NCI-H82 treated with DMSO at 0.1 percent for 48 hours (cell line): Measurements from ENCODE around the gene S100A14.
A peak's percentile ranks its signal among the peaks of the same experiment; 100 is the strongest.

ENCODE experiments used
- DNase-seq: peaks from one replicate; lab custom pipeline; 2025; ENCODE audit not compliant: unreplicated experiment; lab: John Stamatoyannopoulos, UW

Gene S100A14

DNA sequence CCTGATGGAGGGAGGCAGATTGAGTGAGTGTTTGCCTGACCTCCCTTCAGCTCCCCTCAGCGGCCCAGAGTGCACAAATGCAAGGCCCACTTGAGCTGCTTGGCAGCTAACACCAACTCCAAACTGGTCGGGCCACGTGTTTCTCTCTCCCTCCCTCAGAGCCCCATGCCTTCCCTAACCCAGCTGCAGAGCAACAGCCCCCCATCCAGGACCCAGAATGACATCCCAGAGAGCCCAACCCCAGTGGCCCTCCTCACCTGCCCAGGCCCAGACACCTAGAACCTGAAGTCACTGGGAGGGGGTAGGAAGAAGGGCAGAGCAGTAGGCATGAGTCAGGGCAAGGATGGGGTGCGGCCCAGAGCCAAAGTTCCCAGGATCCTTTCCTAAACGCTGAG is 789 bp upstream of the S100A14 start:
- DNase-seq = no peak

DNA sequence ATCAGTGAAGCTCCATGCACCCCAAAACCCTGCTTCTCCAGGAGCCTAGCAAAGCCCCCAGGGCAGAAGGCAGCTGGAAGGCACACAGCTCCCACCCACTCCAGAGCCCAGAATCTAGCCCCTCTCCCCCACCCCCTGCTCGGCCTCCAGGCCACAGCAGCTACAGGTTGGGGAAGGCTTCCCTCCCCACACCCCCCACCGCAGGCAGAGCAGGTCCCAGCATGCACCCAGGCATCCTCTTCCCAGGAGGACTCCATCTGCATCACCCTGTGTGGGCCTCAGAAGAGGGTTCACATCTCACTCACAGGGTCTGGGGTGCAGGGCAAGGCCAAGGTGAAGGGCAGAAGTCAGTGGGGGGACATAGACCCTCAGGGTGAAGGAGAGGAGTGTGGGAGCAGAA is 719 bp downstream of the S100A14 start:
- DNase-seq = no peak

DNA sequence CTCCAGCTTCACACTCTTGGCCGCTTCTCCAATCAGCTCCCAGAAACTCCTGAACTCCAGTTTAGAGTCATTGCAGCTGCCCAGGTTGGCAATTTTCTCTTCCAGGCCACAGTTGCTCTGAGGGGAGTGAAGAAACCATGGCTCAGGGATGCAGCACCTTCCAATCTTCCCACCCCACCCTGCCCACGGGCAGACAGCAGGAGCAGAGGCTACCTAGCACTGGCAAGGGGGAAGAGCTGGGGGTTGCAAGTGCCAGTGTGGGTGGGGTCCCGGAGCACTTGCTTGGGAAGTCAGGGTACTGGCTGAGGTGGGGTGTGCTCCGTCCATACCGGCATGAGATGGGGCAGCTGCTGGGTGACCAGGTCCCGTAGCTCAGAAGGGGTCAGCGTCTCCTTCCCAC is 1.2 kb downstream of the S100A14 start:
- no peak for DNase-seq

DNA sequence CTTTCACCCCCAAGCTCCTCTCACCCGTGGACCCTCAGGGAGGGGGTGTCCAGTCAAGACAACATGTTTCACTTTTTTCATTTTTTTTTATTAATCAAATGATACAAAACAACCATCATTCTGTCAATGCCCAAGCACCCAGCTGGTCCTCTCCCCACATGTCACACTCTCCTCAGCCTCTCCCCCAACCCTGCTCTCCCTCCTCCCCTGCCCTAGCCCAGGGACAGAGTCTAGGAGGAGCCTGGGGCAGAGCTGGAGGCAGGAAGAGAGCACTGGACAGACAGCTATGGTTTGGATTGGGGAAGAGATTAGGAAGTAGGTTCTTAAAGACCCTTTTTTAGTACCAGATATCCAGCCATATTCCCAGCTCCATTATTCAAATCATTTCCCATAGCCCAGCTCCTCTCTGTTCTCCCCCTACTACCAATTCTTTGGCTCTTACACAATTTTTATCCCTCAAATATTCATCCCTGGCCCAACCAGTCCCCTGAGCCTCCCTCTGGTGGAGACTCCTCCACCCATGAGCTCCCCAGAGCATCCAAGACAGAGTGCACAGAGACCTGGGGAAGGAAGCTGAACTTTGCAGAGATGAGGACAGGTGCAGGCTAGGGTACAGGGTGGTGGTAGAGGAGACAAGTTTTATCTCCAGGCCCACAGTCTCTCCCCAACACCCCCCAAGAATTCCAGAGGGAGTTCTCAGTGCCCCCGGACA is 1.8 kb downstream of the S100A14 start:
- DNase-seq = no peak

DNA sequence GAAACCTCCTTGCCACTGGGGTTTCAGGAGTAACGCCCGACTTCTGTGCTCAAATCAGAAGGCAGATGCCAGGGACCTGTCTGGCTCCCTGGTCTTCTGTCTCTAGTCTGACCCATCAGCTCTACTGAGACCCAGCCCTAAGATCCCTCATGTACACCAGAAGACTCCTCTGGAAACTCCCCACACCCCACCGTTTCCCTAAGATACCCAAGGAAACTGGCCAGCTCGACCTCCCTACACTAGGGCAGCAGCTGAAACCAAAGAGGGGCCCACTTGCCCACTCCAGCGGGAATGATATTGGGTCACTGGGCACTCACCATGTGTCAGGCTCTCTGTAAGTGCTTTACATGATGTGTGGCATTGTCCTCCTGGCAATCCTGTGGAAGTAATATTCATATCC is 2.7 kb downstream of the S100A14 start:
- no peak for DNase-seq

DNA sequence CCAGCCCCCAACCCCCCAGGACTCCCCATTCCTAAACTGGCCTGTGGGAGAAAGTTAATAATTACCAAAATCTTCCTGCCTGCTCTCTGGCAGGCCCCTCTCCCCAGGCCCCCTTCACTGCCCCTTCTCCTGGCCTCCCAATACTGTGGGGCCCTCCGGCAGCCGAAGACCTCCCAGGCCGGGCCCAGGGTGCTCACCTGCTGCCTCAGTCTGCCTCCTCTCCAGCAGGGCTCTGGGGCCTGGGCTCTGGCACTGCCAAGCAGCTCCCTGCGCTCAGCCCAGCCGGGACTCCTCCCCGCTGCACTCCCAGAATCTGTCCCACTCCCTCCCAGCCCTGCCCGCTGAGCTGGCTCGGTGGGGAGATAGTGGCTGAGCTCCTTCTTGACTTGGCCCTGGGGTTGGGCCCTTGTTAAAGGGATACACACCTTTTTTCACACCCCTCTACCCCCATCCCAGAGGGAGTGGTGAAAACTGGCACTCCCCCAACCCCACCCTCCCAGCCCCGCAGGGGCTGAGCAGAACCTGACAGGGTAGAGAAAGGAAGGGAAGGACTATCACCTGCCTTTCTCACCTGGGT is 3.3 kb downstream of the S100A14 start, which contains the start of gene S100A16:
Gene S100A16 (minus strand): TSS at position 383 of the 577 bp plus-strand sequence. CDS start 4,986 bp downstream, outside the sequence.
- no peak for DNase-seq

DNA sequence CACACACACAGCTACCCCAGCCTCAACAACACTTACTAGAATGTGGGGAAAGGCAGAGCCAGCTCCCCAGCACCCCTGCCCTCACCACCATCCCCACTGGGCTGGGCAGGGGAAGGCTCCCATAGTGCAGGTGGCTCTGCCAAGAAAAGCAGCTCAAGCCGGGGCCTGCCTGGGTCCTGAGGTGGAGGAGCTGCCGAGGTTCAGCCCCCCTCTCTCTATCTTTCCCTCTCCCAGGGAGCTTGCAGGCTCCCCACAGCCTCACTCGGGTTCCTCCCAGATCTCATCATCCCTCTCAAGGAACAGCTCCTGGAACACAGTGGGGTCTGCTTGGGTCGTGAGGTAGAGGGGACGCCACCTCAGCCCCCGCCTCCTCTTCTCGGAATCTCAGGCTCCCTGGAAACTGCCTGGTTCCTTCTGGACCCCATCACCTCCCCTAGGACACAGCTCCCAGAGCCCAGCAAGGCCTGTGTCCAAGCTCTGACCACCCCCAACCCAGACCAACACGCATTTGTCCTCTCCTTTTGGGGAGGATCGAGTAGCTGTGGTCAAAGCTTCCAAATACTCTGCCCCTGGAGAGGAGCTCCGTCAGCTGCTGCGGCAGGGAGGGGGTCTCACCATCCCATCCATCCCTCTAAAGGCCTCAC is 3.9 kb downstream of the S100A14 start:
- no peak for DNase-seq

DNA sequence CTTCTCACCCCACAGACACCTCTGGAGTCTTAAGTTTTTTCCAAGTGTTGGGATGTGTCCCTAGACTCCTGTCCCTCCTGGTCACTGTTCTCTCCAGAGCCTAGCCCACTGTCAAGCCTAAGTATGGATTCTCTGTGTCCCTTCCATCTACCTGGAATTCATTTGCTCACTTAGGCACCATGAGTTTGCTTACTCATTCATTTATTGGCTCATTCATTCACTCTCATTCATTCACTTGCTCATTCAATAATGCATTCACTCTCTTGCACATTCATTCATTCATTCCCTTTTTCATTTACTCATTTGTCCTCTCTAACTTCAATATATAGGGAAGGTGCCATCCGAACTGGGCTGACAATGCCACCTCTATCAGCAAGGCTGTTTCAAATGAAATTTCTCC is 4.8 kb downstream of the S100A14 start:
- DNase-seq = no peak

DNA sequence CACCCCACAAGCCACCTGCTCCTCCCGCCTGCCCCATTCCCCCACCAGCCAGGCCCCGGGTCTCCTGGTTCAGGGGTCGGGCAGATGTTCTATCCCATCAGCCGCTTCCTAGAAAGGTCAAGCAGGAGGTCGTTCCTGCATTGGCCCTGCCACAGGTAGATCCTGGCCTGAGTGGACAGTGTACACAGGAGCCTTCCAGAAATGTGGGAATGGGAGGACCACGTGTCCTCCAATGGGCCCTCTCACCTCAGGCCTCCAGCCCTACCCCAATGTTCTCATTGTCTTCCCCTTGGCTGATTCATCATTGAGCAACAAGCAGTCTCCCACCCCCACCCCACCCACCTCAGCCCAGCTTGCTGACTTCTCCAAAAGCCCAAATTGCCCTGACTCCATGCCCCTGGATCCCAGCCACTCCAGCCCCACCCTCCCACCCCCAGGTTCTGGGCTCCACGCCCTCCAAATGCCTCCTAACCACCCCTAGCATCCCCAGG is 5.3 kb downstream of the S100A14 start:
- DNase-seq = no peak

DNA sequence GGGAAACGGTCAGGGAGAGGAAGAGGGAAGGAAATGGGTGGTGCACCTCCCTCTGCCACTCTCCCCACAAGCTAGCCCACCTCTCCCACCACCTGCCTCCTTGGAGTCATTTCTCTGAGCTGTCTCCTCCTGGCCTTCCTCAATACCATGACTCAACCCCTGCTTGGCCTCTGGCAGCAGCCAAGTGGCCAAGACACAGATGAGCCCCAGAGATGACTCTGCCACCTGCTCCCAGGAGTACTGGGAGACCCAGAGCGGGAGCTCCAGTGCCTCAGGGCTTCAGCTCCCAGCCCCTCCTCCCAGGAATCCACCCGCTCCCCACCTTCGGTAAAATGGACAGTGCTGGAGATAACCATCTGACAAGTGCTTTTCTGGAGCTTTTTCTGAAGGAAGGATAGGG is 5.8 kb downstream of the S100A14 start:
- no peak for DNase-seq

DNA sequence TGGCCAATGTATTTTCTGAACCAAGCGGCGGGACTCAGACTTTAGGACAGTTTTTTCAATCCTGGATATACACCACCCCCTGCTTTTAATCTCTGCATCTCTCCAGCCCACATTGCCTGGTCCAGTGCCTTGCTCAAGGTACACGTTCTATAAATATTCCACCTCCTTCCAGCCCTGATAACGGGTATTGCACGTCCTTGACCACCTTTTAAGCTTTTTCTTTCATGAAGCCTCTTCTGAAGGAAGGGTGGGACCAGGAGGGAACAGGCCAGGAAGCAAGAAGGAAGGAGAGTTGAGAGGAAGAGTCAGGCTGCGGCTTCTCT is 6.6 kb downstream of the S100A14 start:
- DNase-seq = no peak

DNA sequence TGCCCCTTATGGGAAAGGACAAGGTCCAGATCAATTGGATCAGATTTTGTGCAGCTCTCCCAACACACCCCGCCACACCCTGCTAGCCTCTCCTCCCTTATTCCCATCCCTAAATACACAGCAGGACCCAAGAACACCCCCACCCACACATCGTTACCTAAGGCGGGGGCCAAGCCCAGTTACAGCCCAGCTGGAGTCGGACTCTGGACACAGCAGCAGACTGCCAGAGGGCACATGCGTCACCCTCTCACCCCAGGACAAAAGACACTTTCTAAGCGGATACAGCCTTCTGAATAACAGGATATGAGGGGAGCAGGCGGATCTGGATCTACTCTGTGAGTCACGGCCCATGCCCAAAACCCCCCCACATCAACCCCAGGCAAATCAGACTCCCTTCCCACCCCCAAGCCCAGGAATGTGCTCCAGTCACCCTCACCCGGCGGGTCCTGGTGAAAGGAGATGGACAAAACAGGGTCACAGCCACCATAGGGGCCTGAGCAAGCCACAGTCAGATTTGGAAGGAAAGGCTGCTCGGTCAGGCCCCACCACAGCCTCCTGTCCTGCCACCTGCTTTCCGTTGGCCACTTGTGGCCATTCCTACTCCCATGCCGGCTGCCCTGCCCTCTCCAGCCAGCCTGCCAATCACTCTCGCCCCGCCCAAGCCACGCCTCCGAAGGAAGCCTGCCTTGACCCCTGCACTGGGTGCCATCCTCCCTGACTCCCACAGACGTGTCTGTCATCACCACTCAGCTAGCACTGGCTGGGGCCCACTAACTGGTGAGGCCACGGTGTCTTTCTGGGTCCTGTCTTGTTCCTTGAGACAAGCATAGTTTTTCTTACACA is 7.2 kb downstream of the S100A14 start:
- no peak for DNase-seq

DNA sequence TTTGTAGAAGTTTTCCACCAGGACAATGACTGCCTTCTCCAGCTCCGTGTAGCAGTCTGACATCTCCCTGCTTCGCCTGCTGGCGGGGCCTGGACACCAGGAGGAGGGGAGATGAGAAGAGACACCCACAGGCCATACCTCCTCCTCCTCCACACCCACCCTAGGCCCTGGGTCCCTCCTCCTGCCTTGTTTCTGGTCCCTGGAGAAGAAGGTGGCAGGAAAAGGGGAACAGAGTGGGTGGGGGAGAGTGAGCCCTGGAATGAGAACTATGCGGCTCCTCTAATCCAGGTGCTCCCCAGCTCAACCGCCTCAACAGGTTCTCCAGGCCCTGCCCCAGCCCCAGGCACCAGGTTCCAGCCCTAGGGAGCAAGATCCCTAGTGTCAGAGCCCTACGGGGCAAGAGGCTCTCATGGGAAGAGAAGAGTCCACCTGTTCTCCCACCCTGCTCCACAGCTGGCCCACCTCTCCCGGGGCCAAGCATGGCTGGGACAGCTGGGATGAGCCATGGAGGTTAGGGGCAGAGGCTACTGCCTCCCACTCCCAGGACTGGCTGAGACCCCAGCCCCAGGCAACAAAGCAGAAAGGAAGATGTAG is 7.9 kb downstream of the S100A14 start:
- DNase-seq = no peak

DNA sequence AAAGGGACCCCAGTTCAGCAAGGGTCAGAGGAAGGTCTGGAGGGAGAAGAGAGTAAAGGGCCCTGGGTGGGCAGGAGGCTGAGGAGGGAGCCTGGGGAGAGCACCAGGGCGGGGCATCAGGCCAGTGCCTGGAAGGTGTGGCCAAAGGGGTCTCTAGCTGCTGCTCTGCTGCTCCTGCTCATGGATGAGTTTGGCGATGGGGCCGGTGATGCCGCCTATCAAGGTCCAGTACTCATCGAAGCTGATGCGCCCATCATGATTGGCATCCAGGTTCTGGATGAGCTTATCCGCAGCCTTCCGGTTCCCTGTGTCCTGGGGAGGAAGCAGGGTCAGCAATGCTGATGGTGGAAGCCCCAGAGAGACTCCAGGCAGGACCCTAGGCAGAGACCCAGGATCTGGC is 8.7 kb downstream of the S100A14 start:
- DNase-seq = no peak

DNA sequence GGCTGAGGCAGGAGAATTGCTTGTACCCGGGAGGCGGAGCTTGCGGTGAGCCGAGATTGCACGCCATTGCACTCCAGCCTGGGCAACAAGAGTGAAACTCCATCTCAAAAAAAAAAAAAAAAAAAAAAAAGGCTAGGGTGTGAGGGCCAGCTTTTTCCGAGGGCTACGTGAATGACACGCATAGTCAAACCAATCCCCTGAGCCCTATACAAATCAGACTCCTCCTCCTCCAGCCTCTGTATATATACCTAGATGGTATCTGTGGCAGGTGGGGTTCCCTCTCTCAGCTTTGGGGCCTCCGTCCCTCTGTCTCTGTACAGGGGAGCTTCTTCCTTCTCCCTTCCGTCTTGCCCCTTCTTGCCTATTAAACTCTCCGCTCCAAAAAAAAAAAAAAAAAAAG is 9.9 kb downstream of the S100A14 start:
- DNase-seq = no peak

DNA sequence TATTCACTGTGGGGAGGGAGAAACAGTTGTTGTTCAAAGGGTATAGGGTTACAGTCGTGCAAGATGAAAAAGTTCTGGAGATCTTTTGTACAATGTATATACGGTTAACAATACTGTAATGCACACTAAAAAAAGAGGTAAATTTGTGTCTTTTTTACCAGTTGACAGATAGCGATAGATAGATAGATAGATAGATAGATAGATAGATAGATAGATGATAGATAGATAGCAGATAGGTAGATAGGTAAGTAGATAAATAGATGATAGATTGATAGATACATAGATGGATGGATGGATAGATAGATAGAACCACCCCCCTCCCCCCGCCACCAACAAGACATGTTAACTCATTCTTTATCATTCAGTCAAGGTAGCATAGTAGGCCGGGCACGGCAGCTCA is 13.4 kb downstream of the S100A14 start:
- no peak for DNase-seq

DNA sequence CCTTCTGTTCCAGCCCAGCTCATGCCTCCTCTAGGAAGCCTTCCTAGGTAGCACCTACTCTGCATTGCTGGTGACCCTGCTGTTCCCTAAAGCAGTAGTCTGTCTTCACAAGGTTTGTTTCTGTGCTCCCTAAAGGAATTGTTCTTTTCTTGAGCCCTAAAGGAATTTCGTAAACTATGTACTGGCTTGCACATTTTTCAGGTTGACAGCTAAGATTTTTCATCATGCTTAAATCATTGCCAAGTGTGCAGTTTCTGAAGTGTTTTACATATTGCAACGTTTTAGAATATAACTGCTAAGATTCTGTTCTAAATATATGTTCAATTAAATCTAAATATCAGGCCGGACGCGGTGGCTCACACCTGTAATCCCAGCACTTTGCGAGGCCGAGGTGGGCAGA is 16.3 kb downstream of the S100A14 start:
- no peak for DNase-seq

DNA sequence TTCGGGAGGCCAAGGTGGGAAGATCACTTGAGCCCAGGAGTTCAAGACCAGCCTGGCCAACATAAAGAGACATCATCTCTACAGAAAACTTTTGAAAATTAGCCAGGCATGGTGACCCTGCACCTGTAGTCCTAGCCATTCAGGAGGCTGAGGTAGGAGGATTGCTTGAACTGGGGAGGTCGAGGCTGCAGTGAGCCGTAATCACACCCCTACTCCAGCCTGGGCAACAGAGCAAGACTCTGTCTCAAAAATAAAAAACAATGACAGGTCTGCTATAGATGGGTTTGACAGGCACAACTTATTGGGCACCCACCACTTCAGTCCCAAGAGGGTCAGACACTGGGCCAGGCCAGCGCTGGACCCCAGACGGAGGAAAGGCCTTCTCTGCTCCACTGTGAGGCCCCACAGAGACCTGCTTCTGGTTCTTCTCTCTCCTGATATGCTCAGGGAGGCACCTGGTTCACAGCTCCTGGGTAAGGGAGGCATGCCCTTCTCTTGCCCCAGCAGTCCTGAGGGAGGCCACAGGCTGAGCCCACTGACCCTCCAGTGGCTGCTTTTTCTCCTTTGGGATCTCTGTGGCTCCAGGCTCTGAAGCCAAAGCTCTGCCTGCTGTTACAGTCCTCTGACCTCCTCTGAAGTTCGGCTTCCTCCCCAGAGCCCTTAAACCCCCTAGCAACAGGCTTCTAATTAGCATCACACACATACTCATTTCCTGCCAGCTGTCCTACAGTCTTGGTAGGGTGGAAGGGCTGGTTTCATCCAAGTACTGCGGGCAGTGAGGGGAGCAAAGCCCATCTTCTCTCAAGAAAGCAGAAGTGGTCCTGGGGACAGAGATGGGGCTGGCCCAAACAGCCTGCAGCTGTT is 17.6 kb downstream of the S100A14 start:
- peak; percentile 63 for DNase-seq

DNA sequence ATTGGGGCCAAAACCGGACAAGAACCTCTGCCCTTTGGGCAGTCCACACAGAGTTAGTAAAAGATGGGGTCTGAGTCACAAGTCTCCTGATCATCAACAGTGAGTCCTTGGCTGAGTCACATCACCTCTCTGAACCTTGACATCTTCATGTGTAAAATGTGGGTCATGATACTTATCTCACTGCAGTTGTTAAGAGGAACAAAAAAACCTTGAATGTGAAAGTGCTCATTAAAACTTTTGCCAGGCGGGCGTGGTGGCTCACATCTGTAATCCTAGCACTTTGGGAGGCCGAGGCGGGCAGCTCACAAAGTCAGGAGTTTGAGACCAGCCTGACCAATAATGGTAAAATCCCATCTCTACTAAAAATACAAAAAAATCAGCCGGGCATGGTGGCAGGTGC is 18.9 kb downstream of the S100A14 start:
- DNase-seq = no peak

DNA sequence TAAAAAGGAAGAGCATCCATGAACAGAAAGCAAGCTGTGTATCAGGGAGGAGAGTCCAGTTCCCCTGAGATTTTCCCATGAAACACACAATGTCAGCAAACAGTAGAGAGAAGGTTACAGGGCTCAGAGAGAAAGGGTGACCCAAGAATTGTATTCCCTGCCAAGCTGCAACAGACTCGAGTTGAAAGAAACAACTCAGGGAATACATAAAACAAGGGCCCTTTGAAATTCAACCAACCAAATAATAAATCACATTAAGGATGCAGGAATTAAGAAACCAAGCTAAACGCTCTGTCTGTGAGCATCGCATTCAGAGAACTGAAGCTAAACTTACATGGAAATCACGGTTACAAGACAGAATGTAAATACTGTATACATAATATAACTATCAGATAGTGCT is 23.4 kb downstream of the S100A14 start:
- DNase-seq = no peak
